AG09309 (cell line): Measurements from ENCODE around the gene TDRD9.

Source experiments
- DNase-seq: peaks from one replicate; pipeline ENCODE4 v3.0.0-alpha.2; 2010; ENCODE audit warnings: low read depth
- H3K4me3 ChIP-seq: 2 replicates; pipeline ENCODE4 v1.5.1; 2011; ENCODE audit warnings: mild to moderate bottlenecking, low read depth, low read length, moderate library complexity; ENCODE audit not compliant: control insufficient read depth
- TF ChIP-seq, protein P1 (sequence below): IDR thresholded peaks from 2 replicates; pipeline ENCODE4 v1.5.1; 2011; ENCODE audit warnings: mild to moderate bottlenecking, low read depth, low read length, inconsistent platforms; ENCODE audit not compliant: insufficient read depth, control insufficient read depth; ENCODE audit errors: missing control alignments

The TDRD9 gene

DNA sequence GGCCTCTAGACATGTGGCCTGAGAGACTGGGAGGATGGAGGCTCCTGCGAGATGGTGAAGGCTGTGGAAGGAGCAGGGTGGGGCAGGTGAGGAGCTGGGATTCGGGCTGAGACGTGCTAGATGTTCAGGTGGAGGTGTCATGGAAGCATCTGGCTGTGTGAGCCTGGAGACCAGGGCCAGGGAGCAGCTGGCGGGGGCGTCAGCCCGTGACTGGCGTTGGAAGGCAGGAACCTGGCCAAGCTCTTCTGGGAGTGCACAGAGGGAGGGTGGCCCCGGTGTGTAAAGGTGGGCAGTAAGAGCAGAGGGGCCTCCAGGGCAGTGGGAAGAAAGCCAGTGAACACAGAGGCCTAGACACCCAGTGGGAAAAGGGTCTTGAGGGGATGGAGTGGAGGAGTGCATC lies 69.1 kb downstream of the TDRD9 start:
- no peak overlapping the region for H3K4me3 ChIP-seq
- no peak for DNase-seq
- TF ChIP-seq, protein P1, sequence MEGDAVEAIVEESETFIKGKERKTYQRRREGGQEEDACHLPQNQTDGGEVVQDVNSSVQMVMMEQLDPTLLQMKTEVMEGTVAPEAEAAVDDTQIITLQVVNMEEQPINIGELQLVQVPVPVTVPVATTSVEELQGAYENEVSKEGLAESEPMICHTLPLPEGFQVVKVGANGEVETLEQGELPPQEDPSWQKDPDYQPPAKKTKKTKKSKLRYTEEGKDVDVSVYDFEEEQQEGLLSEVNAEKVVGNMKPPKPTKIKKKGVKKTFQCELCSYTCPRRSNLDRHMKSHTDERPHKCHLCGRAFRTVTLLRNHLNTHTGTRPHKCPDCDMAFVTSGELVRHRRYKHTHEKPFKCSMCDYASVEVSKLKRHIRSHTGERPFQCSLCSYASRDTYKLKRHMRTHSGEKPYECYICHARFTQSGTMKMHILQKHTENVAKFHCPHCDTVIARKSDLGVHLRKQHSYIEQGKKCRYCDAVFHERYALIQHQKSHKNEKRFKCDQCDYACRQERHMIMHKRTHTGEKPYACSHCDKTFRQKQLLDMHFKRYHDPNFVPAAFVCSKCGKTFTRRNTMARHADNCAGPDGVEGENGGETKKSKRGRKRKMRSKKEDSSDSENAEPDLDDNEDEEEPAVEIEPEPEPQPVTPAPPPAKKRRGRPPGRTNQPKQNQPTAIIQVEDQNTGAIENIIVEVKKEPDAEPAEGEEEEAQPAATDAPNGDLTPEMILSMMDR = no peak

DNA sequence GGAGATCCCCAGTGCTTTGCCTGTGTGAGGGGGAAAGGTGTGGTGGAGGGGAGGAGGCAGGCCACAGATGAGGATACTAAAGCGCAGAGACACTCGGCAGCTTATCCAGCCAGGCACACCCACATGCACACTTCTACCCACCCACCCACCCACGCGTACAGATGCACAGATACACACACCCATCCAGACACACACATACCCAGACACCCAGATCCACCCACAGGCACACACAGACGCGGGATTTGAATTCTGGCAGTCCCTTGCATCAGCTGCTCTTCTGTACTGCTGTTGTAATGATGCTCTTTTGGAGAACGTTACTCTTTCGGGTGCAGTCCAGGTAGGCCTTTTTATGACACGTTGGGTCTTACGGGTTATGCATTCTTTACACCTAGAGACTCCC lies 69.8 kb downstream of the TDRD9 start:
- H3K4me3 ChIP-seq = no peak overlapping the region
- no peak for DNase-seq
- TF ChIP-seq, protein P1 = no peak

DNA sequence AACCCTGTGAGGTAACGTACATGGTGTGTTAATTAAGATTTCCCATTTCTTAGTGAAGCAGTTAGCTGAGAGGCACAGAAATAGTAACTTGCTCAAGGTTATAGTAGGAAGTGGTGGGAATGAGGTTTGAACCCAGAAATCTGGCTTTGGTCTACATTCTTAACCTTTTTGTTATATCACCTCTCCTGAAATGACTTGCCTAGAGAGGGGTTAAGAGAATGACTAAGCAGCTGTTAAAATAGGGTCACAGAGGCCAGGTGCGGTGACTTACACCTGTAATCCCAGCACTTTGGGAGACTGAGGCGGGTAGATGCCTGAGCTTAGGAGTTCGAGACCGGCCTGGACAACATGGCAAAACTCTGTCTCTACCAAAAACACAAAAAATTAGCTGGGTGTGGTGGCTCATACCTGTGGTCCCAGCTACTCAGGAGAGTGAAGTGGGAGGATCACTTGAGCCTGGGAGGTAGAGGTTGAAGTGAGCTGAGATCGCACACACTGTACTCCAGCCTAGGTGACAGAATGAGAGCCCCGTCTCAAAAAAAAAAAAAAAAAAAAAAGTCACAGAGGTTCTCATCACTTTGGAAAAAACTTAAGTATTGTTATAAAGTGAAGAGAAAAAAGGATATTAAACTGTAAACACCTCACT lies 71.7 kb downstream of the TDRD9 start:
- DNase-seq = no peak
- H3K4me3 ChIP-seq = no peak overlapping the region
- TF ChIP-seq, protein P1 = no peak

DNA sequence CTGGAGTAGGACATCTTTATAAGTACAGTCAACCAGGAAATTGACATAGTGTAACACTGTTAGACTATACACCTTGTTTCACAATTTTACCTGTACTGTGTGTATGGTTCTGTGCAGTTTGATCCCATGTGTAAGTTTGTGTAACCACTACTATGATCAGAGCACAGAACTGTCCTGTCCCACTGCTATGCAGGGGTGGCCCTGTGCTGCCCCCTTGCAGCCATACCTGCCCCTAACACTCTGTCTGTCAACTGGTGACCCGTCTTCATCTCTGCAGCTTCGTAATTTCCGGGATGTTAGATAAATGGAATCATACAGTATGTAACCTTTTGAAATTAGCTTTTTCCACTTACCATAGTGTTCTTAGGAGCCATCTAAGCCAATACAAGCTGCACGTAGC lies 72.7 kb downstream of the TDRD9 start:
- TF ChIP-seq, protein P1 = no peak
- no peak overlapping the region for H3K4me3 ChIP-seq
- DNase-seq = no peak

DNA sequence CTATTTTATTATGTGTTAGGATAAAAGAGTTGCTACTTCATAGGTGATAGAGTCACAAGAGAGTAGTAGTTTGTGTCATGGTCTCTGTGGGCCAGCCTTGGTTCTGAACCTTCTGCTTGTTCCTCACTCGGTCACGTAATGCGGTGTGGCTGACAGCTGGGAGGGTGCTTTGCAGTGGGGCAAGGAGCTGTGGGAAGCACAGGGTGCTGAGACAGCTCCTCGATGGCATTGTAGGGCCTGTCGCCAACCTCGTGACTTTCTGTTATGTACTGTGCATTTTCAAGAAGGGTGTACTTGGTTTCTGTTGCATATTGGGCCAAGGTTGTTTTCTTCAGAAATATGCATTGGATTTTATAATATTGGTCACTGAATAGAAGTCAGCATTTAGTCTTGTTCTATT lies 75.4 kb downstream of the TDRD9 start:
- TF ChIP-seq, protein P1 = no peak
- DNase-seq = no peak

DNA sequence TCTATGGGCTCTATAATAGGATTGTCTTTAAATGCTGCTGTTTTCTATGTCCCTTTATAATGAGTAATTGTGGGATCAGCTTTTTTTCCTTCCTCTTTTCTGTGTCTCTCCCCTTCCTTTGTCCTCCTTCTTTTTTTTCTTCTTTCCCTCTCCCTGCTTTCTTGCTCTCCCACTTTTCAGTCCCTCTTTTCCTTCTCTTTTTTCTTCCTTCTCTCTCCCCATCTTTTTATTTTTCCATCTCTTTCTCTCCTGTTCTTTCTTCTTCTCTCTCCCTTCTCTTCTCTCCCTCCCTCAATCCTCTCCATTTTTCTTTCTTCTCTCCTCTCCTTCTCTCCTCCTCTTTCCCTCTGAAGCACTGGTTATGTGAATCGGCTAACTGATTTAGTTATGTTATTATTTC lies 76.6 kb downstream of the TDRD9 start:
- no peak for DNase-seq
- no peak overlapping the region for H3K4me3 ChIP-seq
- TF ChIP-seq, protein P1 = no peak

More for the DNA sequence above, 75.4 kb downstream of the TDRD9 start:
- H3K4me3 ChIP-seq = no peak overlapping the region
